ENCODE results near the gene GALNT14.

The GALNT14 gene

DNA sequence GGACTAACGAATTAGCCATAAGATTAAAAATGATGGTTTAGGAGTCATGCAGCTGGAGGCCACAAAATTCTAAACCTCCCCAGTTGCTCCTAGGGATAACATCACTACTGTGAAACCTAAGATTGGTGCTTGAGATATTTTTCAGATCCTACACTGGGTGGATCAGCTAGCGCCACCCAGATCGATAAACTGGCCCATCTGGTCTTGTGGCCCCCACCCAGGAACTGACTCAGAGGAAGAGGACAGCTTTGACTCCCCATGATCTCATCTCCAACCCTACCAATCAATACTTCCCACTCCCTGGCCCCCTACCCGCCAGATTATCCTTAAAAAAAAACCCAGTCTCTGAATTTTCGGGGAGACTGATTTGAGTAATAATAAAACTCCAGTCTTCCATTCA, 5.5 kb downstream of the GALNT14 start:
- TF ChIP-seq, protein P1, sequence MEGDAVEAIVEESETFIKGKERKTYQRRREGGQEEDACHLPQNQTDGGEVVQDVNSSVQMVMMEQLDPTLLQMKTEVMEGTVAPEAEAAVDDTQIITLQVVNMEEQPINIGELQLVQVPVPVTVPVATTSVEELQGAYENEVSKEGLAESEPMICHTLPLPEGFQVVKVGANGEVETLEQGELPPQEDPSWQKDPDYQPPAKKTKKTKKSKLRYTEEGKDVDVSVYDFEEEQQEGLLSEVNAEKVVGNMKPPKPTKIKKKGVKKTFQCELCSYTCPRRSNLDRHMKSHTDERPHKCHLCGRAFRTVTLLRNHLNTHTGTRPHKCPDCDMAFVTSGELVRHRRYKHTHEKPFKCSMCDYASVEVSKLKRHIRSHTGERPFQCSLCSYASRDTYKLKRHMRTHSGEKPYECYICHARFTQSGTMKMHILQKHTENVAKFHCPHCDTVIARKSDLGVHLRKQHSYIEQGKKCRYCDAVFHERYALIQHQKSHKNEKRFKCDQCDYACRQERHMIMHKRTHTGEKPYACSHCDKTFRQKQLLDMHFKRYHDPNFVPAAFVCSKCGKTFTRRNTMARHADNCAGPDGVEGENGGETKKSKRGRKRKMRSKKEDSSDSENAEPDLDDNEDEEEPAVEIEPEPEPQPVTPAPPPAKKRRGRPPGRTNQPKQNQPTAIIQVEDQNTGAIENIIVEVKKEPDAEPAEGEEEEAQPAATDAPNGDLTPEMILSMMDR (conservative IDR thresholded peaks at IDR 0.05), result no peak

DNA sequence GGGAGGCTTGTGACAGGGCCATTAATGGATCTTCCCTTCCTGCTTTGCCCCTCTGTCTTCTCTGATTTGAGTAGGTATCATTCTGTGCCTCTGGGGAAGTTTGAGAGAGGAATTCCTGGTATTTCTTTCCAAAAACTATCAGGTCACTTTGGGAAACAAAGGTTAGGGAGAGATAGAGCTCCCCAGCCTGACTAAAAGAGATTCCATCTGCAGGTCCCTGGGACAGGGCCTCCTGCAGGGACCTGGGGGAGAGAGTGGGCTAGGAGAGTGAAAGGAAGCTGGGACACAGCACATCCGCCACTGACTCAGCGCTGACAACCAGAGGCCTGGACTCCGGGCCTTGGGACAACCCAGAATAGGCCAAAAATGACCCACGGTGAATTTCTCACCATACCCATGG, 6.4 kb downstream of the GALNT14 start:
- TF ChIP-seq, protein P1 (conservative IDR thresholded peaks at IDR 0.05), result no peak
- no peak overlapping the region for H3K27ac ChIP-seq

More for the DNA sequence above, 5.5 kb downstream of the GALNT14 start:
- H3K27ac ChIP-seq, result no peak overlapping the region

DNA sequence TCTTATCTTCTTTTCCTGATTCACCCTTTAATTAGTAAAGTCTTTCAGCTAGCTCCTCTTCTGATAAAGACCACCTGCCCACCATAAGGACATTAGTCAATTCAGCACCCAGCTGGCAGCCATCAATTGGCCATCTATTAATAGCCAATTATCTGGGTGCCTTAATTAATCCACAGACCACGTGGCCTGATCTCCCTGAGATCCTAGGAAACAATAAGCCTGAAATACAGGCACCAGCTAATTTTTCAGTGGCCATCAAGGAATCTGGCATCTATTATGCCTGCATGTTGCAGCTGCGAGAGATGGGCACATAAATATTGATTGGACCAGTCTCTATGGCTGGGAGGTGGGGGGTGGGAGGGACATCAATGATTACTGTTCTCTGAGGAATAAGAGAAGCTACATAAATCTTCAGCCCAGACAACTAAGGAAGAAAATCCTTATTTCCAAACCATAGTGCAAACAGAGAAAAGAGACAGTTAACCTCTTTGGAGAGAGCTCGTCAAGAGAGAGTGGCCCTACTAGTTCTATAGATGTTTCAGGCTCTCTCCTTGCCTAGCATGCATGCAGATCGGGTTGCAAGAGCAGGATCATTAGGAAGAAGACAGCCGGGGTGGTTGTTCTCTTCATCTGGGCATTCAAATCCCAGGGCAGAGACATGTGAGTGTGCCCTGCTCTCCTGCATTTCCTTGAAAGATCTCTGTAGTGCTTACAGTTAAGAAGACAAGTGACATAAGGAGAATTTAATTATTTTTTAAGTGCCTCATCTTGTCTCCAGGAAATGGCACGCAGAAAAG, 8.7 kb downstream of the GALNT14 start:
- TF ChIP-seq, protein P1 (conservative IDR thresholded peaks at IDR 0.05), result no peak
- no peak overlapping the region for H3K27ac ChIP-seq

DNA sequence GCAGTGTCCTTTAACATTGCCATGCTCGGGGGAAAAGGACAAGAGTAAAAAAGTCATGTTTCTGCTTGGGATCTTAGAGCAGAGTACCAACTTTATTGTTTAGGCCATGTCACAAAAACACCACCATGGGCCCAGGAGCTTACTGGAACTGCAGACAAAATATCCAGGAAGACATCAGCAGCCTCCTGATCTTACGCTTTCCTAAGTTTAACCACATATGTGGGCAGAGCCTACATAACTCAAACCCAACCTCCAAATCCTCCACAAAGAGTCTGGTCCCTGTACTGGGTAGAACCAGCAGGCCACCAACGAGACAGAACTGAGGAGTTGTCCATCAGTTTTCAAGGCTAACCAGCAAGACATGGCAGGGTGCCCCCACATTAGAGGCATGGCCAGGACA, 10.3 kb downstream of the GALNT14 start:
- TF ChIP-seq, protein P1 (conservative IDR thresholded peaks at IDR 0.05), result no peak
- no peak overlapping the region for H3K27ac ChIP-seq

DNA sequence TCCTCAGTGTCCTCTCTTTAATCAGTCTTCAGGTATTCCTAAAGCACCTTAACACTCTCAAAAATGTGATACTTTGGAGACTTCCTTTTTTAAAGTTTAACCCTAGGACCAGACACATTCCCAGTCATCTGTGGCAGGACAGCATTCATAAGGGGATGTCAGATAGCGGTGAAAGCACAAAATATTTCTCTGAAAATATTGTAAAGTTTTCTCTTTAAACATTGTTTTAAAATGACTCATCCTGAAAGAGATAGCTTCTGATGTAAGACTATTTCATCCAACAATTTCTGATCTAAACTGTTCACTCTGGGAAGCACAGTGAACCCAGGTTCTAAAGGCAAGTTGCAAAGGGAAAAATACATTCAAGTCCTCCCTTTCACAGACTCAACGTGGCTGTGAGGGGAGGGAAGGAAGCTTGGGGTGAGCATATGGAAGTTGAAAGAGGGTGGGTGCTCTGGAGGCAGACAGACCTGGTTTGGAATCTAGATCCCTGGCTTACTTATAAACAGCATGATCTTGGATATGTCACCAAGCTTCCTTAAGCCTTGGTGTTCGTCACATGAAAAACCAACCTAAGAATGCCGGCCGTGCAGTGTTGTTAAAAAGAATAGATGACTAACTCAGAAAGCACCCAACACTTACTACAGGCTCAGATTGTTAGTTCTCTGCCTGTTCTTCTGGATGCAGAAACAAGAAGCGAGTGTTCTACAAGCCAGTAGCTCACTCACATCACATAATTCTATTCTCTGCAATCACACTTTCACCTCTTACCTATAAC, 12.1 kb downstream of the GALNT14 start:
- TF ChIP-seq, protein P1 (conservative IDR thresholded peaks at IDR 0.05), result no peak
- H3K27ac ChIP-seq, result no peak overlapping the region

DNA sequence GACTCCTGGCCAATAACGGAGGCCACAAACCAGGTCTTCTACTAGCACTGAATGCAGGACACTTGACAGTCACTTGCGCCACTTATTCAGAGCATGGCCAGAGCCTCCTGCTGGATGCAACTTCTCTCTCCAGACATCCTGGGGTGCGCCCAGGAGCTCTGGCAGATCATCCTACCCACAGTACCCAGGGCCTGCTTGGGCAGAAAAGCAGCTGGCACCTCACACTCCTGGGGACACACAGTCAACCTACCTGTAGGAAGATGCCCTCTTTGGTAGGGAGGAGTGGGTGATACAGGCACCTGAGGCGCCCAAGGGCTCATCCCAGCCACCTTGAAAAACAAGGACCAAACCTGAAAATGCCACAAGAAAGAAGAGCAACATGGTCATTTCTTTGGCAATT, 13.3 kb downstream of the GALNT14 start:
- TF ChIP-seq, protein P1 (conservative IDR thresholded peaks at IDR 0.05), result no peak
- no peak overlapping the region for H3K27ac ChIP-seq

DNA sequence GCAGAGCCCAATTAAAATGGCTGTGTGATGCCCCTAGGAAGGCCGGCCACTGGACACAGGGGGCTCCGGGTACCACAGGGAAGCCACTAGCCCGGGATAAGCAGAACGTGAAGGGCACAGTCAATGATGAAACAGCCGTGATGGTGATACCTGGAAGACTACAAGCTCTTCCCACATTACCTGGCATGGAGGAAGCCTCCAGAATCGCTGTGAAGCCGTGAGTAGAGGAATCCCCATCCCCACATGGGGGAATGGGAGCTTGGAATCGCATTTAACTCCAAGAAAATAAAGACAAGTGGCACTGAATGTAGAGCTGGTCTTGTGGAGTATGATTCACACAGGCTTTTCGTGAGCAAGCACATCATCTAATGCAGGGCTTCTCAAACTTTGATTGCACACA, 16.1 kb downstream of the GALNT14 start:
- TF ChIP-seq, protein P1 (conservative IDR thresholded peaks at IDR 0.05), result no peak
- H3K27ac ChIP-seq, result no peak overlapping the region

Data from VCaP (cell line).